Glutamatergic neuron (in vitro differentiated cells): ENCODE data around the gene KAT6B. TPM values are rescaled to one million over a fixed set of nuclear protein-coding genes. Genes with fewer than 3 reads are reported as not detected.
"Not testable (repeated sequence)": the region's sequence is repeated elsewhere in the genome, so short reads cannot be mapped to it uniquely, and the experiment has no call there.

Experiments
- DNase-seq: peaks from one replicate; pipeline ENCODE4 v3.0.0; 2022
- H3K27ac Mint-ChIP-seq: one replicate; pipeline ENCODE4 v1.8.0; 2020; ENCODE audit warnings: mild to moderate bottlenecking, mixed read lengths, inconsistent platforms; ENCODE audit not compliant: unreplicated experiment
- H3K27me3 Mint-ChIP-seq: one replicate; pipeline ENCODE4 v1.8.0; 2020; ENCODE audit warnings: mild to moderate bottlenecking, moderate library complexity, mixed read lengths, inconsistent platforms; ENCODE audit not compliant: unreplicated experiment
- H3K36me3 Mint-ChIP-seq: one replicate; pipeline ENCODE4 v1.8.0; 2020; ENCODE audit warnings: mild to moderate bottlenecking, mixed read lengths, inconsistent platforms; ENCODE audit not compliant: unreplicated experiment
- H3K4me1 Mint-ChIP-seq: one replicate; pipeline ENCODE4 v1.8.0; 2020; ENCODE audit warnings: mild to moderate bottlenecking, low read depth, mixed read lengths, inconsistent platforms; ENCODE audit not compliant: unreplicated experiment
- H3K4me3 Mint-ChIP-seq: one replicate; pipeline ENCODE4 v1.8.0; 2020; ENCODE audit warnings: mild to moderate bottlenecking, mixed read lengths, inconsistent platforms; ENCODE audit not compliant: unreplicated experiment
- H3K9me3 Mint-ChIP-seq: one replicate; pipeline ENCODE4 v1.8.0; 2020; ENCODE audit warnings: mild to moderate bottlenecking, moderate library complexity, mixed read lengths, inconsistent platforms; ENCODE audit not compliant: unreplicated experiment
- CTCF ChIP-seq: fragments of 200-600 bp; sonication (generic); IDR thresholded peaks from one replicate; pipeline ENCODE4 v1.5.0; 2021; ENCODE audit not compliant: partially characterized antibody, unreplicated experiment
- total RNA-seq: library from RNA; stranded (reverse); fragmentation: NEBNext Ultra II Directional; extraction: Animal tissue kit (Norgen Biotek cat#: 25700); gene quantifications from one replicate; pipeline ENCODE4 v1.2.1, GENCODE V29; 2021; ENCODE audit not compliant: unreplicated experiment

The KAT6B gene
- total RNA-seq, 1 donor from 2014 or later: 75.3 TPM

- Mint-ChIP-seq H3K4me1 (no peaks in the 10 kb centered on the region), H3K27me3 (no peaks in the 10 kb centered on the region), H3K9me3 (peaks cover 2% of the 10 kb centered on the region), H3K4me3 (no peak overlapping the region), H3K36me3 (no peaks in the 10 kb centered on the region), H3K27ac (no peak overlapping the region)
- TF ChIP-seq CTCF: no peak
- DNase-seq: no peak
Measured at GRCh38 chr10:74787457-74787856, 38.9 kb upstream of the KAT6B start.

- not testable (repeated sequence) for H3K4me1 Mint-ChIP-seq, H3K27me3 Mint-ChIP-seq, H3K9me3 Mint-ChIP-seq, DNase-seq, H3K27ac Mint-ChIP-seq, H3K4me3 Mint-ChIP-seq, H3K36me3 Mint-ChIP-seq
Measured at GRCh38 chr10:74791979-74792378, 34.4 kb upstream of the KAT6B start.

- no peak for TF ChIP-seq CTCF
- no peak for DNase-seq
- H3K27me3 Mint-ChIP-seq: peaks cover 2% of the 10 kb centered on the region
- no peak overlapping the region for H3K4me3 Mint-ChIP-seq
- H3K9me3 Mint-ChIP-seq: peaks cover 2% of the 10 kb centered on the region
- no peaks in the 10 kb centered on the region for H3K36me3 Mint-ChIP-seq
- no peaks in the 10 kb centered on the region for H3K4me1 Mint-ChIP-seq
- H3K27ac Mint-ChIP-seq: no peak overlapping the region
Measured at GRCh38 chr10:74792726-74793125, 33.7 kb upstream of the KAT6B start.

GRCh38 chr10:74793240-74793639, 33.2 kb upstream of the KAT6B start:
- not testable (repeated sequence) for H3K36me3 Mint-ChIP-seq, H3K9me3 Mint-ChIP-seq, H3K27me3 Mint-ChIP-seq, DNase-seq, H3K27ac Mint-ChIP-seq, H3K4me3 Mint-ChIP-seq, H3K4me1 Mint-ChIP-seq

GRCh38 chr10:74794531-74794930, 31.9 kb upstream of the KAT6B start:
- Mint-ChIP-seq H3K27ac (no peak overlapping the region), H3K4me3 (no peak overlapping the region), H3K27me3 (peaks cover 2% of the 10 kb centered on the region), H3K36me3 (no peaks in the 10 kb centered on the region), H3K9me3 (peaks cover 2% of the 10 kb centered on the region), H3K4me1 (no peaks in the 10 kb centered on the region)
- no peak for DNase-seq
- TF ChIP-seq CTCF: no peak

GRCh38 chr10:74797550-74797949, 28.9 kb upstream of the KAT6B start:
- Mint-ChIP-seq H3K27ac (no peak overlapping the region), H3K4me1 (no peaks in the 10 kb centered on the region), H3K9me3 (no peaks in the 10 kb centered on the region), H3K4me3 (no peak overlapping the region), H3K27me3 (peaks cover 2% of the 10 kb centered on the region), H3K36me3 (no peaks in the 10 kb centered on the region)
- DNase-seq: no peak
- TF ChIP-seq CTCF: no peak
